HG03565 (cell line): ENCODE results near the gene IFITM5.

ENCODE experiments used
- ATAC-seq: cut with Tn5 transposase; IDR thresholded peaks from one replicate; pipeline ENCODE4 v1.9.1; 2021; ENCODE audit warnings: mild to moderate bottlenecking, moderate library complexity; ENCODE audit not compliant: unreplicated experiment

The IFITM5 gene

DNA sequence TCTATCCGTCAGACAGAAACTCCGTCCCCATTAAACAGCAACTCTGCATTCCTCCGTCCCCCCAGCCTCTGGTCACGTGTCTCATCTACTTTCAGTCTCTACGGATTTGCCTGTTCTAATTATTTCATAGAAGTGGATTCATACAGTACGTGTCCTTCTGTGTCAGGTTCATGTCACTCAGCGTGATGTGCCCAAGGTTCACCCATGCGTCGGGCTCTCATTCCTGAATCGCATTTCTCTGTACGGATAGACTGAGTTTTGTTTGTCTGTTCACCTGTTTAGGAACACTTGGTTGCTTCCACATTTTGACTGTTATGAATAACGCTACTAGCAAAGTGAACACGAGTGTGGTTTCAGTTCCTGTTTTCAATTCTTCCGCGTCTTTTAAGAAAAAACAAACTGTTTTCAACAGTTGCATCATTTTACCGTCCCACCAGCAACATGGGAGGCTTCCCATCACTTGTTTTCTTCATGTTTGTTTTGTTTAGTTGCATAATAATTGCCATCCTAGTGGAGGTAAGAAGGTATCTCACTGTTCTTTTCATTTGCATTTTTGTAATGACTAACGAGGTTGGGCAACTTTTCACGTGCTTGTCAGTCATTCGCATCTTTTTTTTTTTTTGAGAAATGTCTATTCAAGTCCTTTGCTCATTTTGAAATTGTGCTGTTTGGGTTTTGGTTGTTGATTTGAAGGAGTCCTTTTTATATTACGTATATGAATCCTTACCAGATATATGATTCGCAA lies 30.0 kb downstream of the IFITM5 start:
- peak; percentile 75 for ATAC-seq

DNA sequence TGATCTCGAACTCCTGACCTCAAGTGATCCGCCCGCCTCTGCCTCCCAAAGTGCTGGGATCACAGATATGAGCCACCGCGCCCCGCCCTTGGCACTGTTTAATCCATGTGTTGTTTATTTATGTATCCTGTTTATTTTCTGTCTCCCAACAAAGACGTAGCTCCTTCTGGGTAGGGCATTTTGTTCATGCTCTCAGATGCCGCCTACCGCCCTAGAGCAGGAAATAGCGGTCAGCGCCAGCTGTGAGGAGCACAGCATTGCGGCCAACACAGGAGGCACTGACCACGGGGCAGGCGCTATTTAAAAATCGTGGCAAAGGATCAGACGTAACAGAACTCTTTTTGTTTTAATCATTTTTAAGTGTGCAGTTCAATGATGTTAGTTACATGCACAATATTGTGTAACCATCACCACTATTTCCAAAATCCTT lies 30.6 kb downstream of the IFITM5 start:
- peak; percentile 28 for ATAC-seq

DNA sequence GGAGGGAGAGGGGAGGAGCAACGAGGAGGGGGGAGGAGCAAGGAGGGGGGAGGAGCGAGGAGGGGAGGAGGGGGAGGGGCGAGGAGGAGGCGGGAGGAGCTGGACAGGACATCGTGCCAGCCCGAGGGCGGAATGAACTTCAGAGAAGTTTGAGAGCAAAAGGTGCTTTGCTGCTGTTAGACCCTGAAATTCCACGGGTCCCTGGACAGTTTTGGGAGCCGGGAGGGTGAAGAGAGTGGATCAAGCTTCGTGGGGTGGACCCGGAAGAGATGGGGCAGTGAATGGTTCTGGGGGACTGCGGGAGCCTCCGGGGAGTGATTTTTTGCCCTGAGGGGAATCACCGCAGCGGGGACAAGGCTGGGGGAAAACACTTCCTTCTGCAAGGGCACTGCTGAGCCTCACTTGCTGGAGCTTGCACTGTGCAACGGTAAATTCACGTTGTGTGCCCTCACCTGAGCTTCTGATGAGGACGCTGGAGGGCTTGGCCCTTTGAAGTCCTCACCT lies 31.8 kb downstream of the IFITM5 start:
- ATAC-seq, result no peak

DNA sequence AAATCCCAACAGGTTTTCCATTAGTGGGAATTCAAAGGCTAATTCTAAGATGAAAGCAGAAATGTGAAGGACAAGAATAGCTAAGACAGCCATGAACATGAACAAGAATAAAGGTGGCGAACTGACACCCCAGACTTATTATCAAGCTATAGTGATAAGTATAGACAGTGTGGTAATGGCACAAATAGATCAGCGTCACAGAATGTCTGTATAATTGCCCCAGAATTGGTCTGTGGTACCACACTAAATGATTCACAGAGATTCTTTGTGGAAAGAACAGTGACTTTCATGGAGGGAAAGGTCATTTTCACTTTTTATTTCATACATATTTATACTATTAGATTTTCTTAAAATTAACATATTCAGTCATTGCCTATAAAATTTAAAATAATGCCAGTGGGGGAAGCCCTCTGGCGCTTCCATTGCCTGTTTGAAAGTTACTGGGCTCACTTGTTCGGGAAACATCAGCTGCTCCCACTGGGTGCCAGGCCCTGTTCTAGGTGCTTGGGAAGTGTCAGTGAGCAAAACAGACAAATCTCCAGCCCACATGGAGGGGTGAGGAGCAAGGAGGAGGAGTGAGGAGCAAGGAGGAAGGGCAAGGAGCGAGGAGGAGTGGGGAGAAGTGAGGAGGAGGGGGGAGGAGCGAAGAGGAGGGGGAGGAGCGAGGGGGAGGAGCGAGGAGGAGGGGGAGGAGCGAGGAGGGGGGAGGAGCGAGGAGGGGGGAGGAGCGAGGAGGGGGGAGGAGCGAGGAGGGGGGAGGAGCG lies 32.5 kb downstream of the IFITM5 start:
- ATAC-seq, result no peak

DNA sequence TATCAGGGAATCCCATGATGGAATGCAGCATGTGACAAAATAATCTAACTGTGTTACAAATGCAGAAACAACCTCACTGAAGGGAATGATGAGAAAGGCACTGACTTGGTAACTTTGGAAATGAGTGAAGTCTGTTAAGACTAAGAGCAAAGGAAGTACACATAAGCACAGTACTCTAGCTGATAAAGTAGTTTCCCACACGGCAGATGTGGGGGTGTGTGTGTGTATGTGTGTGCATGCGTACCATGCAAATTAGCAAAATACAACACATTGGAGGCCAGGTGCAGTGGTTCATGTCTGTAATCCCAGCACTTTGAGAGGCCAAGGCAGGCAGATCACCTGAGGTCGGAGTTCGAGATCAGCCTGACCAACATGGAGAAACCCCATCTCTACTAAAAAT lies 37.7 kb downstream of the IFITM5 start:
- no peak for ATAC-seq

DNA sequence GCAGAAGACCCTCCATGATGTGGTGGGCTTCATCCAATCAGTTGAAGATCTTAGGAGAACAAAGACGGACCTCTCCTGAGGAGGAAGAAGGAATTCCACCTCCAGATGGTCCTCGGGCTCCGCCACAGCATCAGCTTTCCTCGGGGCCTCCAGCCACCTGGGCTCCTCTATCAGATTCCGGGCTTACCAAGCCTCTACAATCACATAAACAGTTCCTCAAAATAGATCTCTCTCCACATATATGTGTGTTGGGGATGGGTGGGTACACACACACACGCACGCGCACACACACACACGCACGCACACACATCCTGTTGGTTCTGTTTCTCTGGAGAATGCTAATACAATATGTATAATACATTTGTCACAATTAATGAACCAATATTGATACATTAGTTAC lies 39.9 kb downstream of the IFITM5 start:
- ATAC-seq, result no peak

DNA sequence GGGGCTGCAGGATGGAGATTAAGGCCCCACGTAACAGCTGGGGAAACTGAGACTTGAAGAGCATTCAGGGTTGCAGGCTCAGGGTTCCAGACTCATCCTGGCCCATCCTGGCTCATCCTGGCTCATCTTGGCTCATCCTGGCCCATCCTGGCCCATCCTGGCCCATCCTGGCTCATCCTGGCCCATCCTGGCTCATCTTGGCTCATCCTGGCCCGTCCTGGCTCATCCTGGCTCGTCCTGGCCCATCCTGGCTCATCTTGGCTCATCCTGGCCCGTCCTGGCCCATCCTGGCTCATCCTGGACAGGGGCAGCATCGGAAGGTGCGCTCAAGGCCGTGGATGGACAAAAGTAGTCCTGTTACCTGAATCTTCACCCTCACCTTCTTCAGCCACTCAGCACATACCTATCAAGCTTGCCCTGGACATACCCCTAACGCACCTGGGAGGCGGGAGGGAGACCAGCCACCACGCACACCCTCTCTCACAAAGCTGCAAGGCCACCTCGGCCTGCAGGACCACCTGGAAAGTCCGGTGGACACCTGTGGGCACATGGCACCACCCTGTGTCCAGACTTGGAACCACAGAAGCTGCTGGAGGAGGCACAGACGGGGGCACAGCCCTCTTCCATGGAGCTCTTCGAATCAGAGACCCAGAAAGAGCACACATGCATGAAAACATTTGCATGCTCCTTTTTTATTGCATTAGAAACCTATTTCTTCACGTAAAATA lies 41.4 kb downstream of the IFITM5 start:
- no peak for ATAC-seq

DNA sequence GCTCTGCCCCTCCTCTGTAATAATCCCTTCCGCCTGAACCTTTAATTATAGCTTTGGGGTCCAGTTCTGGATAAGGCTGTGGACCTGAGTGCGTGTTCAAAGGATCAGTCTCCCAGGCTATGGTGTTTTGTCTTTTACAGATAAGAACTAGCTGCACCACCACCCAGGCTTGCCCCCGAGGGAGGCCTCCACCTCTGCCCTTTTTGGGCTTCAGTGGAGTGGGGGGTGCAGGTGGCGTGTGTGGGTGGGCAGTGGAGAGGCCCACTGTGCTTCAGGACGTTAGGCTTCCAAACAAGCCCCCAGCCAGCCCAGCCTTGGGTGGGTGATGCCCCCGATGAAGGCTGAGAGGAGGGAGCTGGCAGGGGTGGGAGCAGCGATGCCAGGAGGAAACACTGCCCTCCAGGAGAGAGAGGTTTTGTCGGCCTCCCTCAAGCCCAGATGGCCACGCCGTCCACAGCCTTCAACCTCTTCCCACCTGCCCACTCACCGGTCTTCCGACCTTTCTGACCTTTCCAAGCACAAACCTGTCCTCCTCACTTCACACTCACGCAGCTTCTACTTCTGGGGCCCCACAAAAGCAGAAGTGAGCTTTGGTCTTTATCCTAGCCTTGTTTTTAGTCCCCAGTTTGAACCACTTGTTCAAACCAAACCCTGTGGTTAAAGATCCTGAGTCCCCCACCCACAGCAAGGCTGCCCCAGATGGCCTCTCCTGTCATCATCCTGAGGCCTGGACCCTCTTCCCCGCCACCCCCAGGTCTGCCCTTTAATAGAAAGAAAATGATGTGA lies 42.2 kb downstream of the IFITM5 start:
- ATAC-seq, result no peak

DNA sequence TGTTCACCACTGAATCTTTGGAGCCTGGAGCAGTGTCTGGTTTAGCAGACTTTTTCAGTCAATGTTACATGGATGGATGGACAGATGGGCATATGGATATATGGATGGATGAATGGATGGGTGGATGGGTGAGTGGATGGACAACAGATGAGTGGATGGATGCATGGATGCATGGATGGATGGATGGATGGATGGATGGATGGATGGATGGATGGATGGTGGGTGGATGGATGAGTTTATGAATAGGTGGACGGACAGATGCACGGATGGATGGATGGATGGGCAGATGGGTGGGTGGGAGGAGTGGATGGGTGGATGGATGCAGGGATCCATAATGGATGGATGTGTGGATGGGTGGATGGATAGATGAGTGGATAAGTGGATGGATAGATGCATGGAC lies 43.5 kb downstream of the IFITM5 start:
- ATAC-seq, result no peak

DNA sequence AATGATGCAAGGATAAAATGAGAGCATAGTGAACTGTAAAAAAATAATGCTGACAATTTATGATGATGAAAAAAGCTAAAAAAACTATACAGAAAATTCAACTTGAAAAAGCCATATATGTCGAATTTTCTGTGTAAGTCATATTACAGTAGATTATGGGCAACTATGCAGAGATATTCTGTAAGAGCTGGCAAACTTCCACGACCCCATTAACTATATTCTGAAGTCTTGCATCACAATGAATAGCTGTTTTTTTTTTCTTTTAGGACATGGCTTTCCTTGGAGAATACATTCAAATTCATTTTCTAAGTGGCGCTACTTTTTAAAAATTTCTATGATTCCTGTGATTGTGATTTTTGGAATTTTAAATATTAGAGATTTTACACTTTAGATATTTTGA lies 44.1 kb downstream of the IFITM5 start:
- ATAC-seq, result no peak

DNA sequence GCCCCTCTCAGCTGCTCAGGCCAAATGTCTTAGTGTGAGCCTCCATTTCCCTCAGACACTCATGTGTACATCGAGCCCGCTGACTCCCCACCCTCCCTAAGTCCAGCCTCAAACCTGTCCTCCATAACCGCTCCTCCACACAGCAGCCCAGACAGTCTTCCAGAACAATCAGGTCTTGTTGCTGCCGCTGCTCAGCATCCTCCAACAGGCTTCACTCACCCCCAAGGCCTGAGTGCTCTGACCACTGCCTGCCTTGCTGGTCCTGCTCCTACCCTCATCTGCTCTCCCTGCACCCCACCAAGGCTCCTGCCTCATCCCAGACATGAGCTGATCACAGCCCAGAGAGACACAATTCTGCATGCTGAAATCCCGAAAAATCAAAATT lies 45.4 kb downstream of the IFITM5 start:
- ATAC-seq, result no peak

DNA sequence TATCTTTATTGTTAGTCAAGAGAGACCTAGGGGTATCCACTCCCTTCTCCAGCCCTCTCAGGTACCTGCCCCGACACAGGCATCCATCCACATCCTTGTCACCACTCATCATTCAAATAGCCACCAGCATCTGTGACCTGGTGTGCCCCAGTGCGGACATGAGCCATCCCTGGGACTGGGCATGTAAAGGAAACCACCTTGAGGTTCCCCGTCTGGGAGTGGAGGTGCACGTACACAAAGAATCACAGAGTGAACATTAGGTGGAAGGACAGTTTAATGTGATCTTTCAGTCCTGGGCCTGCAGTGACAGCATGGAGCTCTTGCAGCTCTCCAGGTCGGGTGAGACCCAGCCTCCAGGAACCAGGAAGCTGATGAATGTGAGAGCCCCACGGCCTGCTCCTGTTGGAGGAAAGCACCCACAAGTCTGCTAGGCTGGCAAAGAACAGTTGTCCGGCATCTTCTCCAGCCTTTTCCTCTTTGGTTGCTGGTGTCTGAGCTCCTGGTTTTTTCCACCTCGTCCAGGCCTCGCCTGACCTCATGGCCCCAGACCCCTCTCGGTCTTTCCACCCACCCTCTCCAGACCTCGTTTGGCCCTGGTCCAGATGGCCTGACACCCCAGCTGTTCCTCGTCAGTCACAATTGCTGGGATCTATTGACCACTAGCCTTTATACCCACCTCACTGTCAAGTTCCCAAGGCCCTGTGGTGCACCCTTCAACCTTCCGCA lies 46.0 kb downstream of the IFITM5 start:
- no peak for ATAC-seq

DNA sequence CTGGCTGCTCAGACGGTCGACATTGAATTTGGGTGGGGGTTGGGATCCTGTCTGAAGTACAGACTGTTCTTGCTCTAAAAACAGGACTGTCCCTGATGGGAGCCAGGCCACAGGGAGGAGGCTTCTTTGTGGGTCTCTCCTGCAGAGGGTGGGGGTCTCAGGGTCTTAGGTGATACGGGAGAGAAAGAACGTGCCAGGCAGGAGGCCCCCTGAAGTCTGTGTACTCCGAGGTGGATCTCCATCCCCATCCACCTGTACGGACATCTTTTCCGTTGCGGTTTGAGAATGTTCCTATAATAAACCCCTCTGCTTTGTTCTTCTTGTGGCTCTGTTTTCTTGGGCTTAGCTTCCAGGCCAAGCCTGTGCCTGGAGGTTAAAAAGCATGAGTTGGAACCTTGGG lies 46.7 kb downstream of the IFITM5 start:
- ATAC-seq, result no peak

DNA sequence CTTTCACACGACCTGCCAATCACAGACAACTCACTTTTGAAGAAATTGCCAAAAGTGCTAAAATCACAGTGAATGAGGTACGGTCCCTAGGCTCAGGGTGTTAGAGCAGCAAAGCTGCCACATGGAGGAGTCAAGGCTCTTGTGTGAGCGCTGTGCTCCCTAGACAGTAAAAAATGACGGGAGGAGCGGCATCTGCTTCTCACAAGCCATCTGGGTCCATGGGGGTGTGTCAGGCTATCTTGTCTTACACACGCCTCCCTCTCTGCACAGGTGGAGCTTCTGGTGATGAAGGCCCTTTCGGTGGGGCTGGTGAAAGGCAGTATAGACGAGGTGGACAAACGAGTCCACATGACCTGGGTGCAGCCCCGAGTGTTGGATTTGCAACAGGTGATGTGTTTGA lies 47.8 kb downstream of the IFITM5 start:
- ATAC-seq, result no peak

DNA sequence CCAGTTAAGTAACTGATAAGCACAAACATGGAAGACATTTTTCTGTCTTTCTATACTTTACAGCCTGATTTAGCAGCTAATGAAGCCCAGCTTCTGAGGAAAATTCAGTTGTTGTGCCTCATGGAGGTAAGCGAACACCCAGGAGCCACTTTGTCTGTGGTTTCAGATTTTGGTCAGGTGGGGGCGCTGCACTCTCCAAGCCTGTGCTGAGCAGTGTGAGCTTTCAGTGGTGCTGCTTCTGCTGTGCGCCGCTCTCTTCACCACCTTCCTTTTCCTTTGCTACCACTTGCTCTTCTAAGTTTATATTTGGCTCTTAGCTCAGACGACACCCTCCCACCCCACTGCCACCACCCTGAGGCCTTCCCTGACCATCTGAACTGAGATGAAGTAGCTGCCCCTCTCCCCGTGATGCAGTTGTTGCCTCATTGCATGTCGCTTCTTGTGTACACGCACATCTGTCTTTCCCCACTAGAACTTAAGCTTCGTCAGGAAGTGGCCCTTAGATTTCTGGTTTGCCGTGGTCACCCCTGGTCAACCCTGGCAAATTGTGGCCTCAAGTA lies 48.5 kb downstream of the IFITM5 start:
- no peak for ATAC-seq

DNA sequence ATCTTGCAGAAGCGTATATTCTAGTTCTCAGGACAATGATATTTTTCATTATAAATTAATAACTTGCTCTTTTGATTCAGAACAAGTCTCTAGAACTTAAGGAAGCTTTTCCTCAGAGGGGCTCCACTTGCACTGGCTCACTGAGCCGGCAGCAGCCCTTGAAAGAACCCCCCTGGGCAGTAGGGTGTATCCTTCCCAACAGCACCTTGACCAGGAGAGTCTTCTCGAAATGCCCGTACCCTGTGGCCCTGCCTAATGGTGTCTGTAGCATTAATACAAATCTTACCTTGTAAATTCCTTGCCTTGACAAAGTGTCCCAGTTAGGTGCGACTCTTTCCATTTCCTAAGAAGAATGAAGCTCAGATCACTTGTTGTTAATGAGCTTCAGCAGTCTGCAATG lies 49.1 kb downstream of the IFITM5 start:
- ATAC-seq, result no peak

DNA sequence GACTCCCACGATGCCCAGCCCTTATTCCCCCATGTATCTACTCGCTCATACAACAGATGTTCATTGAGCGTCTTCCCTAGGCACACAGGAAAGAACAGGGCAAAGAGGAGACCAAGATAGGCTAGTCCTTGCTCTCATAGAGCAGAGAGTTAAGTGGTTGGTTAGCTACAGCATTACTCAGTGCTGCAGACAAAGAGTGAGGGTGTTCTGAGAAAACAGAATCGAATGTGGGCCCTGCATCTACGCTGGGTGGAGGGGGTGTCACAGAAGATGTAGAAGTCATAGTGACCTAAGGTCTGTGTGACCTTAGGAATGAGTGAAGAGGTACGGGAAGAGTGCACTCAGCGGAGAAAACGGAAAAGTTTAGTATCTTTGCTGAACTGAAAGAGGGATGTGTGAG lies 50.3 kb downstream of the IFITM5 start:
- ATAC-seq, result no peak
